Activated T-helper 1 cell treated with anti-CD3 and anti-CD28 coated beads, Interleukin-12 subunit alpha, Interleukin-12 subunit beta, Interleukin-2, Interleukin-4 antibody, amounts not matched to agents 30 ng/mL and 10 ng/mL and 1 ng/mL, durations not matched to agents 14 hours and 24 hours and 36 hours (primary cell): ENCODE results near the gene GSC. TPM values are rescaled to one million over a fixed set of nuclear protein-coding genes. Genes with fewer than 3 reads are reported as not detected.

Source experiments
- total RNA-seq: library from RNA; stranded (reverse); gene quantifications from 2 replicates; pipeline ENCODE4 v1.2.3, GENCODE V29; 2022

The GSC gene
- total RNA-seq, 1 donor from 2014 or later, result not detected

Other genes starting within 250 kb of the GSC start
- gene SERPINA4, start 208.7 kb downstream of the GSC start, total RNA-seq, result not detected in 2 replicates
- not detected in 2 replicates for gene SERPINA5, start 188.7 kb downstream of the GSC start, total RNA-seq
- gene SERPINA3, start 157.7 kb downstream of the GSC start, total RNA-seq, result not detected in 2 replicates